ENCODE data around the gene IRF4. TPM values are rescaled to one million over a fixed set of nuclear protein-coding genes. Genes with fewer than 3 reads are reported as not detected.

The IRF4 gene
- total RNA-seq, 1 experiment from 2014 or later = 0.72 TPM

DNA sequence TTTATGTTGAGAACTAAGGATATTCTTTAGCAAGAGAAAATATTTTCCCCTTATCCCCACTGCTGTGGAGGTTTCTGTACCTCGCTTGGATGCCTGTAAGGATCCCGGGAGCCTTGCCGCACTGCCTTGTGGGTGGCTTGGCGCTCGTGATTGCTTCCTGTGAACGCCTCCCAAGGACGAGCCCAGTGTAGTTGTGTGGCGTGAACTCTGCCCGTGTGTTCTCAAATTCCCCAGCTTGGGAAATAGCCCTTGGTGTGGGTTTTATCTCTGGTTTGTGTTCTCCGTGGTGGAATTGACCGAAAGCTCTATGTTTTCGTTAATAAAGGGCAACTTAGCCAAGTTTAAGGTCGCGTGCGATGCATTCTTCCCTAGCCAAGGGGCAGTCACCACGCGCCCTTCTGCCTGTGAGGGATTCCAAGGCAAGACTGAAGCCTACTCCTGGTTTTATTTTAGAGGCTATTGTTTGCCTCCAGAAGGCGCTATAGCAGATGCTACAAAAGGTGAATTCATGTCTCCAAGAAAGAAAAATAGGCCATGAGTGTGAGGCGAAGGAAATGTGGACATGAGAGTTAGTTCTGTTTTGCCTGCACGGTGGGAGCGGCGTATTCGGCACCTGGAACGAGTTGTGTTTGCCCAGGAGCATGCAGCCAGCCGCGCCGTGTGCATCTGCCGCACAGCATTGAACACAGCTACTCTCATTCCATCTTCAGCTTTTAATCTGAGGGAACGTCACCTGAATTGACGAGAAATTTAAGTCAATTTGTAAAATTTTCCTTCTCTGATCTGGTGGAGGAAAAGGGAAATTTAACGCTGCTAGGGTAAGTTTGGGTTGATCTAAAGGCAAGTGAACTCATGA, 40.3 kb upstream of the IRF4 start:
- no peak overlapping the region for H3K4me3 ChIP-seq (ENCODE audit: low read depth in 2 of 2, low read length in 2 of 2)
- H3K27ac ChIP-seq (ENCODE audit: low read length) = no peak overlapping the region
- H3K36me3 ChIP-seq (ENCODE audit: control insufficient read depth, insufficient read depth, low read length) = peaks cover 4% of the 10 kb centered on the region; the same call in 1 of the 2 replicates
- DNase-seq (ENCODE audit: low read depth, low spot score) = no peak
- POLR2A ChIA-PET = no interaction called here
- CTCF ChIA-PET = no interaction called here
- no peaks in the 10 kb centered on the region for H3K27me3 ChIP-seq (ENCODE audit: control insufficient read depth, insufficient read depth, low read length)
- intact Hi-C loops (cut with micrococcal nuclease; ENCODE audit: unreplicated experiment) = no loop called here
- no peaks in the 10 kb centered on the region for H3K4me1 ChIP-seq (ENCODE audit: control insufficient read depth, insufficient read depth, low read length)
- no TSS peak for BruUV-seq (replicated peaks)
- ATAC-seq = no peak
- in situ Hi-C loops (cut with HindIII; ENCODE audit: low pct_unique_long_range_greater_than_20kb, low sequenced_read_pairs) = no loop called here
- H3K9me3 ChIP-seq (ENCODE audit: control insufficient read depth, insufficient read depth, low read depth, low read length) = no peaks in the 10 kb centered on the region
- no peak for TF ChIP-seq POLR2AphosphoS5 (IDR thresholded peaks at IDR 0.05; ENCODE audit: low read depth, low read length)
- no peak for TF ChIP-seq TCF7L2 (IDR thresholded peaks at IDR 0.05; ENCODE audit: low read depth, low read length)
- TF ChIP-seq, protein P1, sequence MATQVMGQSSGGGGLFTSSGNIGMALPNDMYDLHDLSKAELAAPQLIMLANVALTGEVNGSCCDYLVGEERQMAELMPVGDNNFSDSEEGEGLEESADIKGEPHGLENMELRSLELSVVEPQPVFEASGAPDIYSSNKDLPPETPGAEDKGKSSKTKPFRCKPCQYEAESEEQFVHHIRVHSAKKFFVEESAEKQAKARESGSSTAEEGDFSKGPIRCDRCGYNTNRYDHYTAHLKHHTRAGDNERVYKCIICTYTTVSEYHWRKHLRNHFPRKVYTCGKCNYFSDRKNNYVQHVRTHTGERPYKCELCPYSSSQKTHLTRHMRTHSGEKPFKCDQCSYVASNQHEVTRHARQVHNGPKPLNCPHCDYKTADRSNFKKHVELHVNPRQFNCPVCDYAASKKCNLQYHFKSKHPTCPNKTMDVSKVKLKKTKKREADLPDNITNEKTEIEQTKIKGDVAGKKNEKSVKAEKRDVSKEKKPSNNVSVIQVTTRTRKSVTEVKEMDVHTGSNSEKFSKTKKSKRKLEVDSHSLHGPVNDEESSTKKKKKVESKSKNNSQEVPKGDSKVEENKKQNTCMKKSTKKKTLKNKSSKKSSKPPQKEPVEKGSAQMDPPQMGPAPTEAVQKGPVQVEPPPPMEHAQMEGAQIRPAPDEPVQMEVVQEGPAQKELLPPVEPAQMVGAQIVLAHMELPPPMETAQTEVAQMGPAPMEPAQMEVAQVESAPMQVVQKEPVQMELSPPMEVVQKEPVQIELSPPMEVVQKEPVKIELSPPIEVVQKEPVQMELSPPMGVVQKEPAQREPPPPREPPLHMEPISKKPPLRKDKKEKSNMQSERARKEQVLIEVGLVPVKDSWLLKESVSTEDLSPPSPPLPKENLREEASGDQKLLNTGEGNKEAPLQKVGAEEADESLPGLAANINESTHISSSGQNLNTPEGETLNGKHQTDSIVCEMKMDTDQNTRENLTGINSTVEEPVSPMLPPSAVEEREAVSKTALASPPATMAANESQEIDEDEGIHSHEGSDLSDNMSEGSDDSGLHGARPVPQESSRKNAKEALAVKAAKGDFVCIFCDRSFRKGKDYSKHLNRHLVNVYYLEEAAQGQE (IDR thresholded peaks at IDR 0.05; ENCODE audit: insufficient read depth in 1 of 2, low read depth in 2 of 2, low read length in 1 of 2) = no peak
- TF ChIP-seq SIN3A (IDR thresholded peaks at IDR 0.05; ENCODE audit: borderline replicate concordance, insufficient read depth, low read depth, low read length) = no peak
- TF ChIP-seq, protein P2, sequence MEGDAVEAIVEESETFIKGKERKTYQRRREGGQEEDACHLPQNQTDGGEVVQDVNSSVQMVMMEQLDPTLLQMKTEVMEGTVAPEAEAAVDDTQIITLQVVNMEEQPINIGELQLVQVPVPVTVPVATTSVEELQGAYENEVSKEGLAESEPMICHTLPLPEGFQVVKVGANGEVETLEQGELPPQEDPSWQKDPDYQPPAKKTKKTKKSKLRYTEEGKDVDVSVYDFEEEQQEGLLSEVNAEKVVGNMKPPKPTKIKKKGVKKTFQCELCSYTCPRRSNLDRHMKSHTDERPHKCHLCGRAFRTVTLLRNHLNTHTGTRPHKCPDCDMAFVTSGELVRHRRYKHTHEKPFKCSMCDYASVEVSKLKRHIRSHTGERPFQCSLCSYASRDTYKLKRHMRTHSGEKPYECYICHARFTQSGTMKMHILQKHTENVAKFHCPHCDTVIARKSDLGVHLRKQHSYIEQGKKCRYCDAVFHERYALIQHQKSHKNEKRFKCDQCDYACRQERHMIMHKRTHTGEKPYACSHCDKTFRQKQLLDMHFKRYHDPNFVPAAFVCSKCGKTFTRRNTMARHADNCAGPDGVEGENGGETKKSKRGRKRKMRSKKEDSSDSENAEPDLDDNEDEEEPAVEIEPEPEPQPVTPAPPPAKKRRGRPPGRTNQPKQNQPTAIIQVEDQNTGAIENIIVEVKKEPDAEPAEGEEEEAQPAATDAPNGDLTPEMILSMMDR (IDR thresholded peaks at IDR 0.05) = no peak

DNA sequence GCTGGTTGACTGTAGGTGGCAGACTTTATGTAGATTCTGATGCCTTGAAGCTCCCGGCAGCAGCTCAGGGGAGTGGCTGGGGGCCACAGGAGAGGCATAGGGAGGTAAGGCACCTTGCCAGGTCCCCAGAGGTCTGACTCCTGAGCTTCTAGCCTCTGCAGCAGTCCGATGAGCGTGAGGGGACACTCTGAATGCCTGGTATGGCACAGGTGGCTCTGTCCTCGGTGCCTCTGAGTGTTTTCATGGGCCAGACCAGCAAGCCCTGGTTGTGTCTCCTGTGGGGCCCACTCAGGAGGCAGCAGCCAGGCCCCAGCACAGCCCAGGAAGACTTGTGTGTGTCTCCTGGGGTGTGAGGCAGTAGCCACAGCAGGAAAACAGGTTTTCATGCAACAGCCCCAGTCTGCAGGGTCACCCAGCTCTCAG, 39.7 kb upstream of the IRF4 start:
- H3K36me3 ChIP-seq (ENCODE audit: control insufficient read depth, insufficient read depth, low read length) = peaks cover 4% of the 10 kb centered on the region; the same call in 1 of the 2 replicates
- DNase-seq (ENCODE audit: low read depth, low spot score) (no peak), ATAC-seq (no peak)
- no peak overlapping the region for H3K27ac ChIP-seq (ENCODE audit: low read length)
- intact Hi-C loops (cut with micrococcal nuclease; ENCODE audit: unreplicated experiment) = no loop called here
- H3K4me1 ChIP-seq (ENCODE audit: control insufficient read depth, insufficient read depth, low read length) = no peaks in the 10 kb centered on the region
- H3K9me3 ChIP-seq (ENCODE audit: control insufficient read depth, insufficient read depth, low read depth, low read length) = no peaks in the 10 kb centered on the region
- ChIA-PET POLR2A (no interaction called here), CTCF (interaction anchor here (0.5 kb wide), 1 partner anchor 19 kb away, joined by 5 read pairs; no protein-coding TSS in a partner anchor)
- TF ChIP-seq SIN3A (IDR thresholded peaks at IDR 0.05; ENCODE audit: borderline replicate concordance, insufficient read depth, low read depth, low read length) = no peak
- no peaks in the 10 kb centered on the region for H3K27me3 ChIP-seq (ENCODE audit: control insufficient read depth, insufficient read depth, low read length)
- in situ Hi-C loops (cut with HindIII; ENCODE audit: low pct_unique_long_range_greater_than_20kb, low sequenced_read_pairs) = no loop called here
- no TSS peak for BruUV-seq (replicated peaks)
- no peak overlapping the region for H3K4me3 ChIP-seq (ENCODE audit: low read depth in 2 of 2, low read length in 2 of 2)

DNA sequence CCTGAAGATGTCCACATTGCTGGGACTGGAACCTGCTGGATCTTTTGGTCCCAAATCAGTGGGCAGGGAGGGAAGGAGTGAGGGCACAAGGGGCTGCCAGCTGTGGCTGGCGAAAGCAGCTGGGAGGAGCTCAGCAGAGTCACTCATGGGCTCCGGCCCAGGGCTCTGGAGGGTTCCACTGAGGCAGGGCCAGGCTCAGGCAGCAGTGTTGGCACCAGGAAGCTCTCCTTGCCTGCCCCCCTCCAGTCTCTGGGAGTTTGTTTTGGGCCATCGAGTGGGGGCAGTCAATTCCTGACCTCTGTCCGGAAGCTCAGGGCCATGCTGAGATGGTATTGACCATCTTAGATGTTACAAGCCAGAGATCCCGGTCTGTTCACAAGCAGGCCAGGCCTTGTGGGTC, 39.1 kb upstream of the IRF4 start:
- Histone ChIP-seq H3K27me3 (ENCODE audit: control insufficient read depth, insufficient read depth, low read length) (no peaks in the 10 kb centered on the region), H3K4me3 (ENCODE audit: low read depth in 2 of 2, low read length in 2 of 2) (no peak overlapping the region), H3K9me3 (ENCODE audit: control insufficient read depth, insufficient read depth, low read depth, low read length) (no peaks in the 10 kb centered on the region), H3K36me3 (ENCODE audit: control insufficient read depth, insufficient read depth, low read length) (peaks cover 4% of the 10 kb centered on the region; the same call in 1 of the 2 replicates), H3K4me1 (ENCODE audit: control insufficient read depth, insufficient read depth, low read length) (no peaks in the 10 kb centered on the region), H3K27ac (ENCODE audit: low read length) (no peak overlapping the region)
- ATAC-seq (no peak), DNase-seq (ENCODE audit: low read depth, low spot score) (no peak)
- in situ Hi-C loops (cut with HindIII; ENCODE audit: low pct_unique_long_range_greater_than_20kb, low sequenced_read_pairs) (no loop called here), intact Hi-C loops (cut with micrococcal nuclease; ENCODE audit: unreplicated experiment) (no loop called here)
- ChIA-PET CTCF (interaction anchor here (0.5 kb wide), 1 partner anchor 20 kb away, joined by 5 read pairs; no protein-coding TSS in a partner anchor), POLR2A (no interaction called here)
- TF ChIP-seq, protein P2 (IDR thresholded peaks at IDR 0.05) = no peak
- TF ChIP-seq SIN3A (IDR thresholded peaks at IDR 0.05; ENCODE audit: borderline replicate concordance, insufficient read depth, low read depth, low read length) (no peak), TCF7L2 (IDR thresholded peaks at IDR 0.05; ENCODE audit: low read depth, low read length) (no peak), POLR2AphosphoS5 (IDR thresholded peaks at IDR 0.05; ENCODE audit: low read depth, low read length) (no peak)
- TF ChIP-seq, protein P1 (IDR thresholded peaks at IDR 0.05; ENCODE audit: insufficient read depth in 1 of 2, low read depth in 2 of 2, low read length in 1 of 2) = no peak
- BruUV-seq (replicated peaks) = no TSS peak

All from Panc1 (cell line).